PFSK-1 (cell line): Measurements from ENCODE around the gene GRK5.

Source experiments
- FOXP2 ChIP-seq: optimal IDR thresholded peaks from 2 replicates; pipeline ENCODE3; 2011; ENCODE audit warnings: borderline replicate concordance, control low read depth, inconsistent platforms; ENCODE audit not compliant: insufficient read depth; ENCODE audit errors: extremely low read length, extremely low read depth
- POLR2AphosphoS5 ChIP-seq: IDR thresholded peaks from 2 replicates; pipeline ENCODE4 v1.6.1; 2012; ENCODE audit warnings: low read depth, mild to moderate bottlenecking, control low read depth, low read length, moderate library complexity
- REST ChIP-seq, 2 experiments: IDR thresholded peaks; 2 replicates each; pipeline versions ENCODE4 v1.6.1 to v1.8.0; 2011 to 2012; ENCODE audit warnings: low read depth in 2 of 2, low read length in 2 of 2, control low read depth in 1 of 2, inconsistent platforms in 1 of 2, mild to moderate bottlenecking in 1 of 2, moderate library complexity in 1 of 2; ENCODE audit not compliant: insufficient read depth in 1 of 2
- SIN3A ChIP-seq: IDR thresholded peaks from 2 replicates; pipeline ENCODE4 v1.6.1; 2012; ENCODE audit warnings: mild to moderate bottlenecking, low read length, moderate library complexity, borderline replicate concordance; ENCODE audit not compliant: insufficient read depth
- TAF1 ChIP-seq: IDR thresholded peaks from 2 replicates; pipeline ENCODE4 v1.6.1; 2012; ENCODE audit warnings: low read length, control low read depth, borderline replicate concordance; ENCODE audit not compliant: insufficient read depth

GRK5 gene

GRCh38 chr10:119423510-119424257, 216.3 kb downstream of the GRK5 start:
- TF ChIP-seq TAF1 (no peak), REST (IDR thresholded peaks at IDR 0.05; ENCODE audit: insufficient read depth in 1 of 2, low read depth in 2 of 2, low read length in 2 of 2) (no peak), FOXP2 (no peak), POLR2AphosphoS5 (no peak), SIN3A (no peak)

GRCh38 chr10:119424258-119424975, 217.0 kb downstream of the GRK5 start:
- TF ChIP-seq TAF1 (no peak), POLR2AphosphoS5 (no peak), SIN3A (no peak), REST (IDR thresholded peaks at IDR 0.05; ENCODE audit: insufficient read depth in 1 of 2, low read depth in 2 of 2, low read length in 2 of 2) (no peak), FOXP2 (no peak)

- TF ChIP-seq REST (IDR thresholded peaks at IDR 0.05; ENCODE audit: insufficient read depth in 1 of 2, low read depth in 2 of 2, low read length in 2 of 2) (no peak), FOXP2 (no peak), SIN3A (no peak), TAF1 (no peak), POLR2AphosphoS5 (no peak)
These were observed 217.9 kb downstream of the GRK5 start for GRCh38 chr10:119425102-119425880.

GRCh38 chr10:119425881-119426170, 218.5 kb downstream of the GRK5 start:
- TF ChIP-seq FOXP2 (no peak), POLR2AphosphoS5 (no peak), REST (IDR thresholded peaks at IDR 0.05; ENCODE audit: insufficient read depth in 1 of 2, low read depth in 2 of 2, low read length in 2 of 2) (no peak), SIN3A (no peak), TAF1 (no peak)
